Measurements from ENCODE around the gene PXDN.

The PXDN gene

GRCh38 chr2:1675633-1676032, 68.7 kb downstream of the PXDN start:
- DNase-seq (ENCODE audit: low read depth) = peak; percentile 95
- TF ChIP-seq CTCF (conservative IDR thresholded peaks at IDR 0.05; ENCODE audit: control insufficient read depth, insufficient read depth, low read depth, low read length) = peak; percentile 68
- no peak overlapping the region for H3K4me3 ChIP-seq (ENCODE audit: control insufficient read depth, low read depth, low read length)

- no peak for DNase-seq (ENCODE audit: low read depth)
- no peak for TF ChIP-seq CTCF (conservative IDR thresholded peaks at IDR 0.05; ENCODE audit: control insufficient read depth, insufficient read depth, low read depth, low read length)
- H3K4me3 ChIP-seq (ENCODE audit: control insufficient read depth, low read depth, low read length) = no peak overlapping the region
Measured at GRCh38 chr2:1674766-1675397, 69.4 kb downstream of the PXDN start.

GRCh38 chr2:1674276-1674675, 70.0 kb downstream of the PXDN start:
- DNase-seq (ENCODE audit: low read depth) = no peak
- no peak for TF ChIP-seq CTCF (conservative IDR thresholded peaks at IDR 0.05; ENCODE audit: control insufficient read depth, insufficient read depth, low read depth, low read length)
- no peak overlapping the region for H3K4me3 ChIP-seq (ENCODE audit: control insufficient read depth, low read depth, low read length)

GRCh38 chr2:1673160-1673944, 71.0 kb downstream of the PXDN start:
- TF ChIP-seq CTCF (conservative IDR thresholded peaks at IDR 0.05; ENCODE audit: control insufficient read depth, insufficient read depth, low read depth, low read length) = no peak
- DNase-seq (ENCODE audit: low read depth) = no peak
- H3K4me3 ChIP-seq (ENCODE audit: control insufficient read depth, low read depth, low read length) = no peak overlapping the region

- TF ChIP-seq CTCF (conservative IDR thresholded peaks at IDR 0.05; ENCODE audit: control insufficient read depth, insufficient read depth, low read depth, low read length) = no peak
- no peak for DNase-seq (ENCODE audit: low read depth)
- no peak overlapping the region for H3K4me3 ChIP-seq (ENCODE audit: control insufficient read depth, low read depth, low read length)
Measured at GRCh38 chr2:1672738-1673137, 71.6 kb downstream of the PXDN start.

- no peak for DNase-seq (ENCODE audit: low read depth)
- TF ChIP-seq CTCF (conservative IDR thresholded peaks at IDR 0.05; ENCODE audit: control insufficient read depth, insufficient read depth, low read depth, low read length) = no peak
- H3K4me3 ChIP-seq (ENCODE audit: control insufficient read depth, low read depth, low read length) = no peak overlapping the region
Measured at GRCh38 chr2:1671916-1672315, 72.4 kb downstream of the PXDN start.
